Esophagus (tissue), 2 donors: Measurements from ENCODE around the gene GDE1. TPM values are rescaled to one million over a fixed set of nuclear protein-coding genes. Genes with fewer than 3 reads are reported as not detected.

Experiments used
- H3K27ac ChIP-seq, 2 donors: one replicate each; pipeline ENCODE4 v1.5.1; 2013; ENCODE audit warnings: low read depth in 2 of 2, mild to moderate bottlenecking in 2 of 2, inconsistent platforms in 1 of 2, low read length in 1 of 2, moderate library complexity in 1 of 2
- H3K27me3 ChIP-seq, 2 donors: one replicate each; pipeline ENCODE4 v1.6.1; 2013; ENCODE audit warnings: low read length in 2 of 2, control low read depth in 1 of 2, mild to moderate bottlenecking in 1 of 2; ENCODE audit not compliant: insufficient read depth in 2 of 2, control insufficient read depth in 1 of 2
- H3K36me3 ChIP-seq, 2 donors: one replicate each; pipeline ENCODE4 v1.6.1; 2013; ENCODE audit warnings: low read length in 1 of 2; ENCODE audit not compliant: control insufficient read depth in 2 of 2, insufficient read depth in 2 of 2
- H3K4me1 ChIP-seq, 2 donors: one replicate each; pipeline ENCODE4 v1.6.1; 2013; ENCODE audit warnings: low read length in 1 of 2; ENCODE audit not compliant: control insufficient read depth in 2 of 2, insufficient read depth in 2 of 2
- H3K4me3 ChIP-seq, 2 donors: one replicate each; pipeline ENCODE4 v1.5.1; 2013; ENCODE audit warnings: low read length in 2 of 2, mild to moderate bottlenecking in 2 of 2, low read depth in 1 of 2, moderate library complexity in 1 of 2
- H3K9me3 ChIP-seq, 2 donors: one replicate each; pipeline ENCODE4 v1.6.1; 2013; ENCODE audit warnings: mild to moderate bottlenecking in 2 of 2, low read depth in 1 of 2, low read length in 1 of 2, moderate library complexity in 1 of 2; ENCODE audit not compliant: control insufficient read depth in 2 of 2, insufficient read depth in 1 of 2
- WGBS, 2 donors: extraction: QIAGEN DNeasy Blood & Tissue Kit; methylation state at CpG; one replicate each; pipeline ENCODE4 v1.1.7; 2013; 5-methylcytosine and 5-hydroxymethylcytosine counted together
- polyA plus RNA-seq, 2 donors: library from polyadenylated mRNA; stranded (reverse); fragments of 200-250 nt; gene quantifications; one replicate each; pipeline ENCODE4 v1.2.3, GENCODE V29; 2013
- donor health status: healthy with polysubstance abuse.
- donor health status: Bipolar disorder and iron deficiency.

GDE1 gene
- polyA plus RNA-seq, 2 donors: 21.4 to 28.9 TPM

- H3K4me3 ChIP-seq: no peak overlapping the region
- no peaks in the 10 kb centered on the region for H3K36me3 ChIP-seq
- no peaks in the 10 kb centered on the region for H3K9me3 ChIP-seq
- H3K27me3 ChIP-seq: no peaks in the 10 kb centered on the region
- H3K27ac ChIP-seq: no peak overlapping the region
- 83 to 84% methylated on average over 2 of the region's 2 CpGs for WGBS, 2 donors
- H3K4me1 ChIP-seq: no peaks in the 10 kb centered on the region
Measured at GRCh38 chr16:19481296-19481695, 40.6 kb downstream of the GDE1 start.

GRCh38 chr16:19479302-19479721 is 42.6 kb downstream of the GDE1 start:
- WGBS, 2 donors: 85 to 87% methylated on average over 3 of the region's 3 CpGs
- H3K36me3 ChIP-seq: no peaks in the 10 kb centered on the region
- no peak overlapping the region for H3K27ac ChIP-seq
- H3K4me1 ChIP-seq: no peaks in the 10 kb centered on the region
- no peak overlapping the region for H3K4me3 ChIP-seq
- H3K9me3 ChIP-seq: no peaks in the 10 kb centered on the region
- no peaks in the 10 kb centered on the region for H3K27me3 ChIP-seq

DNA sequence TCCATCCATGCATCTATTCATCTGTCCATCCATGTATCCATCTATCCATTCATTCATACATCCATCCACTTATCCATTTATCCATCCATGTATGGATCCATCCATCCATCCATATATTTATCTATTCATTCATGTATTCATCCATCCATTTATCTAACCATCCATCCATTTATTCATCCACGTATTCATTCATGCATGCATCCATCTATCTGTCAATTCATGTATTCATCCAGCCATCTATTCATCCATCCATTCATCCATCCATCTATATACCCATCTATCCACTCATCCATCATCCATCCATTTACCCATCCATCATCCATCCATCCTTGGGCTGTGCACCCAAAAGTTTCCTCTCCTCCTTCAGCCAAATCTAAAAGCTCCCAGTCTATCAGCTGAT is 43.4 kb downstream of the GDE1 start:
- Histone ChIP-seq H3K4me3 (no peak overlapping the region), H3K36me3 (no peaks in the 10 kb centered on the region), H3K9me3 (no peaks in the 10 kb centered on the region), H3K4me1 (no peaks in the 10 kb centered on the region), H3K27ac (no peak overlapping the region), H3K27me3 (no peaks in the 10 kb centered on the region)
- WGBS, 2 donors: 85 to 94% methylated on average over 1 of the region's 1 CpG

DNA sequence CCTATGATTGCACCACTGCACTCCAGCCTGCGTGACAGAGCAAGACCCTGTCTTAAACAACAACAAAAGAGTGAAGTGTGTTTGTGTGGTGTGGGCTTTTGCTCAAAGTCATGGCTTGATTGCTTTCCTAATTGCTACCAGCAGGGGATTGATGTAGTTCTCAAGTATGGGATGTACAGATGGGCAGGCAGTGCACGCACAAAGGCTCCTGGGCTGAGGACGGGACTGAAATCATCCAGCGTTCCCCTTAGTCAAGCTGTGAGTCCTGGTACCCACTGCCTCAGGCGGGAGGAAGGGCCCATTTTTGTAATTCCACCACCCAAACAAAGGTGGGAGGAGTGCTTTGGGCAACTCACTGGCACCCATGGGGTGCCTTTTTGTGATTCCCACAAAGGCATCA is 47.3 kb downstream of the GDE1 start:
- no peaks in the 10 kb centered on the region for H3K36me3 ChIP-seq

DNA sequence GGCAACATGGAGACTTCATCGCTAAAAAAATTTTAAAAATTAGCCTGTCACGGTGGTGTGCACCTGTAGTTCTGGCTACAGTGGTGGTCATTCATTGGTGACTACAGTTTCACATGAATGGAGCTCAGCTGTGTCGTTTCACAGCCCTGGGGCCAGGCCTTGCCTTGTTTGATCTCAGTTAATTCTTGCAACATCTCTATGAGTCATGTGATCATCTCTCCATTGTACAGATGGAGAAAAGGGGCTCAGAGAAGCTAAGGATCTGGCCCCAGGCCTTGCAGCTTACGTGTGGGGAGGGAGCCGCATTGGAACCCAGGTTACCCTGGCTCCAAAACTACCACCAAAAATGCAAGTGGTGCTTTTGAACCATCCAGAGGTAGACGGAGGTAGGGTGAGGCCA is 49.4 kb downstream of the GDE1 start:
- WGBS, 2 donors: 65 to 72% methylated on average over 6 of the region's 6 CpGs
- H3K36me3 ChIP-seq: no peaks in the 10 kb centered on the region
- H3K4me1 ChIP-seq: no peaks in the 10 kb centered on the region
- no peak overlapping the region for H3K27ac ChIP-seq
- H3K4me3 ChIP-seq: no peak overlapping the region
- H3K27me3 ChIP-seq: no peaks in the 10 kb centered on the region
- no peaks in the 10 kb centered on the region for H3K9me3 ChIP-seq

More for the DNA sequence above, 47.3 kb downstream of the GDE1 start:
- 84 to 85% methylated on average over 5 of the region's 5 CpGs for WGBS, 2 donors
- H3K4me1 ChIP-seq: no peaks in the 10 kb centered on the region
- H3K27ac ChIP-seq: no peak overlapping the region
- H3K4me3 ChIP-seq: no peak overlapping the region
- H3K9me3 ChIP-seq: no peaks in the 10 kb centered on the region
- no peaks in the 10 kb centered on the region for H3K27me3 ChIP-seq

GRCh38 chr16:19468300-19468699 is 53.6 kb downstream of the GDE1 start:
- Histone ChIP-seq H3K27me3 (no peaks in the 10 kb centered on the region), H3K27ac (no peak overlapping the region), H3K9me3 (no peaks in the 10 kb centered on the region), H3K4me3 (no peak overlapping the region), H3K36me3 (no peaks in the 10 kb centered on the region), H3K4me1 (no peaks in the 10 kb centered on the region)
- 75 to 92% methylated on average over 3 of the region's 3 CpGs for WGBS, 2 donors

DNA sequence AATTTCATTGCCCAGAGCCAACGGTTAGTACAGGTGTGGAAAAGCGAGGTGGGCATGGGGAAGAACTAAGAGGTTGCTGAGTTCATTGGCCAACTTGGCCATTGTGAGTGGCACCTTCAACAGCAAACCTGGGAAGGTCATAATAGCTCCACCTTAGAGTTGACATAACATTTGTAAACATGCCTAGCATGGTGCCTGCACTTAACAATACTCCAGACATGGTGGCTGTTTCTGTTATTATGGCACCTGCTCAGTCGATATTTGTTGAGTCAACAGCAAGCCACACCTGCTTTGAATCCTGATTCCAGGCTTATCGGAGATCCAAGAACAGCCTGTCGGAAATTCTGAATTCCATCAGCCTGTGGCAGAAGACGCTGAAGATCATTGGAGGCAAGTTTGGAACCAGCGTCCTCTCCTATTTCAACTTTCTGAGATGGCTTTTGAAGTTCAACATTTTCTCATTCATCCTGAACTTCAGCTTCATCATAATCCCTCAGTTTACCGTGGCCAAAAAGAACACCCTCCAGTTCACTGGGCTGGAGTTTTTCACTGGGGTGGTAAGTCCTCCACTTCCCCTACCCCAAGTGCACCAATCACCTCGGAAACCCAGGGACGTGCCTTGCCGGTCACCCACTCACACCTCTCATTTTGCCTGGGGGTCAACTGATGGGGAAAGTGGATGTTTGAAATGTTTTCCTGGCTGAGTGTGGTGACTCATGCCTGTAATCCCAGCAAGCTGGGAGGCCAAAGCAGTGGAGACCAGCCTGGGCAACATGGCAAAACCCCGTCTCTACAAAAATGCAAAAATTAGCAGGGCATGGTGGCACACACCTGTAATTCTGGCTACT is 58.2 kb downstream of the GDE1 start:
- WGBS, 2 donors: 83 to 85% methylated on average over 12 of the region's 12 CpGs
- Histone ChIP-seq H3K4me1 (no peaks in the 10 kb centered on the region), H3K4me3 (no peak overlapping the region), H3K9me3 (no peaks in the 10 kb centered on the region), H3K27ac (no peak overlapping the region), H3K36me3 (no peaks in the 10 kb centered on the region), H3K27me3 (no peaks in the 10 kb centered on the region)

DNA sequence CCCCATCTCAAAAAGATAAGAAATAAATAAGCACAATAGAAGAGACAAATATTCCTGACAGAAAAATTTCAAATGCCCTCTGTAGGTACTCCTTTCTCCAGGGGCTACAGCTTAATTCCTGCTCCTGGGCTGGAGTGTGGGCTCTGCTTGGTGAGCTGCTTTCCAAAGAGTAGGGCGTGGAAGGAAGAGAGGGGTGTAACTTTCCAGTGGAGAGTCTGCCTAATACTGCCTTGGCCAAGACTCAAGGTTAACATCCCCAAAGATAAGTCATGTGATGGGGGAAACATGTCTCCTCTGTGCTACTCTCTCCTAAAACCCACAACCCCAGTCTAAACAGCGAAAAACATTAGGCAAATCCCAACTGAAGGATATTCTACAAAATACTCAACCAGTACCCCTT is 61.5 kb downstream of the GDE1 start:
- H3K4me1 ChIP-seq: no peaks in the 10 kb centered on the region
- H3K27me3 ChIP-seq: no peaks in the 10 kb centered on the region
- H3K36me3 ChIP-seq: no peaks in the 10 kb centered on the region
- no peak overlapping the region for H3K4me3 ChIP-seq
- 88% methylated on average over 2 of the region's 2 CpGs for WGBS, 2 donors
- no peak overlapping the region for H3K27ac ChIP-seq
- H3K9me3 ChIP-seq: no peaks in the 10 kb centered on the region

DNA sequence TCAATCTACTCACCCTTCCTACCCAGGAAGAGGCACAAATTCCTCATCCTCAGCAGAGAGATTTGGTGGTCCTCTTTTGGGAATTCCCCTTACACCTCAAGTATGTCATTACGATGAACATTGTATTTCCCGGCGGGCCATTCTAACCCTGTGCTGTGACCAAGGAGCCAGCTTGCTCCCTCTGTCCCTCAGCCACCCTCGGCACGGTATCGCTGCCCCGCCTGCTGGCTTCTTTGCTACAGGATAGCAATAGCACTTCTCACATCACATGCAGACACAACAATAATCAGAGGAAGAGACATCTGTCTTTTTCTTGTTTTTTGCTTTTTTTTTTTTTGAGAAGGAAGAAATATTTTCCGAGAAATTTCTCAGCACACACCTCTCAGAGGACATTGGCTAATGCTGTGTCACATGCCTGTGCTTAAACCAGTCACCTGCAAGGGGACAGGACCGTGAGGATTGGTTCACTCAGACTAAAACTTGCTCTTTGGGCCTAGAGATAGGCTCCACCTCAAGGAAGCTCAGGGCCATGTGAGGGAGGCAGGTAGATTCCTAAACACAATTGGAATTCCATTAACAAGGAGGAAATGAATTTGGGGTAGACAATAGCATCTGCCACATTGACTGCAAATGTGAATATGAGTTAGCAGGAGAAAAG is 63.0 kb downstream of the GDE1 start:
- Histone ChIP-seq H3K9me3 (no peaks in the 10 kb centered on the region), H3K27ac (no peak overlapping the region), H3K4me3 (no peak overlapping the region), H3K36me3 (no peaks in the 10 kb centered on the region), H3K27me3 (no peaks in the 10 kb centered on the region), H3K4me1 (no peaks in the 10 kb centered on the region)
- 78 to 84% methylated on average over 9 of the region's 9 CpGs for WGBS, 2 donors
